K562 (cell line): ENCODE data around the gene SMAD3.

Source experiments
- ARHGAP35 ChIP-seq: fragments of 450-650 bp; IDR thresholded peaks from 2 replicates; pipeline ENCODE4 v1.6.1; 2018; ENCODE audit not compliant: partially characterized antibody
- CREM ChIP-seq: IDR thresholded peaks from 2 replicates; pipeline ENCODE4 v1.6.1; 2014; ENCODE audit warnings: antibody characterized with exemption, low read depth
- POLR2A ChIP-seq: fragments of 450-650 bp; conservative IDR thresholded peaks from 2 replicates; pipeline ENCODE4 v1.6.1; 2016
- ZNF274 ChIP-seq: IDR thresholded peaks from 2 replicates; pipeline ENCODE4 v1.6.1; 2011; ENCODE audit warnings: low read depth, mild to moderate bottlenecking, low read length, moderate library complexity, borderline replicate concordance

DNA sequence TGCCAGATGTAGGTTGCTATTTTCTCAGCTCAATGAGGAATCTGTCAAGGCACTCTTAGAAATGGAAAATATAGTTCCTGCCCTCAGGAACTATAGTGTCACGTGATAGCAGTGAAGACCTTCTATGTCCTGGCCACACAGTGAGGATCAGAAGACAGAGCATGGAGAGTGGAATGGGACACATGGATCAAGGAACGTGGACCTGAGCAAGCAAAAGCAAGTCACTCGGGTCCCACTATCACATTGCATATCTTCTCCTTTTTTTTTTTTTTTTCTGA is 21.2 kb downstream of the SMAD3 start:
- TF ChIP-seq ARHGAP35 (no peak), POLR2A (no peak), CREM (no peak), ZNF274 (no peak)
